H1 (cell line): ENCODE results near the gene CGNL1. TPM values are rescaled to one million over a fixed set of nuclear protein-coding genes. Genes with fewer than 3 reads are reported as not detected.

Source experiments
- RFX5 ChIP-seq: IDR thresholded peaks from 2 replicates; pipeline ENCODE4 v1.6.1; 2011; ENCODE audit warnings: low read depth, low read length, improper control_type of control experiment, borderline replicate concordance
- SUZ12 ChIP-seq: fragments of 200-600 bp; sonication (generic); IDR thresholded peaks from 2 replicates; pipeline ENCODE4 v1.6.1; 2012; ENCODE audit warnings: mild to moderate bottlenecking, inconsistent platforms, low read length, moderate library complexity, mixed read lengths
- polyA plus RNA-seq, 7 experiments: library from polyadenylated mRNA; depleted of rRNA in 3 of 7; stranded (reverse) in 5 of 7; unstranded in 2 of 7; fragments of >200 nt in 5 of 7; fragments of 200-250 nt in 2 of 7; gene quantifications; 1 replicate in 5 of 7; 2 replicates in 1 of 7; 4 replicates in 1 of 7; pipeline versions ENCODE4 v1.2.1 to v1.2.3, GENCODE V29; 2011 to 2013; ENCODE audit warnings: missing spikeins in 2 of 7, mixed read lengths in 2 of 7
- total RNA-seq: library from RNA; stranded (reverse); fragmentation: NEBNext Ultra II Directional; extraction: Animal tissue kit (Norgen Biotek cat#: 25700); gene quantifications from 2 replicates; pipeline ENCODE4 v1.2.1, GENCODE V29; 2021

Gene CGNL1
- total and polyA plus RNA-seq, 2 of the 8 experiments (the other 6 are each of a cell fraction or from before 2014, with no cell fraction given): 21.8 to 75.6 TPM

GRCh38 chr15:57500256-57500655, 124.0 kb downstream of the CGNL1 start (continued):
- TF ChIP-seq SUZ12 (no peak), RFX5 (no peak)
- TF ChIP-seq, all 59 proteins: peak for 0
